Skeletal muscle tissue (tissue), 4 donors: Measurements from ENCODE around the gene RPS24. TPM values are rescaled to one million over a fixed set of nuclear protein-coding genes. Genes with fewer than 3 reads are reported as not detected.
"Not testable (repeated sequence)": the region's sequence is repeated elsewhere in the genome, so short reads cannot be mapped to it uniquely, and the experiment has no call there.

Experiments
- H3K27ac ChIP-seq: one replicate; pipeline ENCODE4 v1.7.0; 2013; ENCODE audit warnings: mild to moderate bottlenecking, low read depth, low read length, inconsistent platforms
- H3K27me3 ChIP-seq, 3 donors: one replicate each; pipeline ENCODE4 v1.7.0; 2013; ENCODE audit warnings: low read length in 3 of 3; ENCODE audit not compliant: control insufficient read depth in 3 of 3, insufficient read depth in 3 of 3
- H3K36me3 ChIP-seq, 3 donors: one replicate each; pipeline ENCODE4 v1.7.0; 2013; ENCODE audit warnings: low read length in 3 of 3; ENCODE audit not compliant: control insufficient read depth in 3 of 3, insufficient read depth in 3 of 3
- H3K4me1 ChIP-seq, 3 donors: one replicate each; pipeline ENCODE4 v1.7.0; 2013; ENCODE audit warnings: low read length in 3 of 3, mild to moderate bottlenecking in 3 of 3; ENCODE audit not compliant: control insufficient read depth in 3 of 3, insufficient read depth in 3 of 3
- H3K4me3 ChIP-seq, 3 donors: one replicate each; pipeline ENCODE4 v1.7.0; 2013; ENCODE audit warnings: low read length in 3 of 3
- H3K9ac ChIP-seq, 3 donors: one replicate each; pipeline ENCODE4 v1.7.0; 2013; ENCODE audit warnings: low read length in 3 of 3, mild to moderate bottlenecking in 3 of 3, moderate library complexity in 2 of 3, low read depth in 1 of 3
- H3K9me3 ChIP-seq, 3 donors: one replicate each; pipeline ENCODE4 v1.7.0; 2013; ENCODE audit warnings: low read length in 3 of 3; ENCODE audit not compliant: control insufficient read depth in 3 of 3
- total RNA-seq: library from RNA; depleted of rRNA; stranded (reverse); fragments of >200 nt; gene quantifications from one replicate; pipeline ENCODE4 v1.2.3, GENCODE V29; 2014
- donor health status: Osteomylitis.

The RPS24 gene
- total RNA-seq, result 2,668 TPM

DNA sequence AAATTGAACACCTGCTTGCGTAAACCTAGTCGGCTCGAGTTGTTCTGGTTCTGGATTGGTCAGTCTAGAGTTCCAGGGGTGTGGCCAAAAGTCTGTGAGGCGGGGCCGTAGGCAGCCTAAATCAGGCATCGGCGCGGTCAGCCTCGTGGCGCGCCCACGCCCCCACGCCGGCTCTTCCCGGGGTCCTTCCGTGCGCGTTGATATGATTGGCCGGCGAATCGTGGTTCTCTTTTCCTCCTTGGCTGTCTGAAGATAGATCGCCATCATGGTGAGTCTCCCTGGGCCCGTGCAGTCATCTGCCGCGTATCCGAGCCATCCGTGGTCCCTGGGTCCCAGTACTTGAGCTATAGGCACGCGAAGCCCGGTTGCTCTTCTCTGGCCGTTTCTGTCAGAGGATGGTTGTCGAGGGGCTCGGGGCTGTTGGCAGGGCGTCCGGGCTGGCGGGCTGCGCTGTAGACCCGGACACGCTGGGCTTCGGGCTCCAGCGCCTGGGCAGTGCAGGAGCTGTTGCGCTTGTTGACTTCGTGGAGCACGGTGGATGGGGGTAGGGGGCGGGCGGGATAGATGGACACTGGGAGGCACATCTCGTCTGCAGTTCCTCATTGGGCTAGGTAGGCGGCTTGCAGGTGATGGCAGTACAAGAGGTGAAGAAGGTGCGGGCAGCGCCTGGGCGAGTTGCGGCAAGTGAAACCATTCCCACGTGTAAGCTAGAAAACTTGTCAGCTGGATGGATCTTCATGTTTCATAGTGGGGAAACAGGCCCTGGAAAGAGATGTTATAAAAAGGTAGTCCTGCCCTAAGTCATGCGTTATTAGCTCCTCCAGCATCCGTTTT, at the start of gene RPS24:
TSS of gene RPS24 (plus strand) at position 227 of the 834 bp plus-strand sequence. CDS start at position 266, 39 bp downstream.
- Histone ChIP-seq H3K27ac (peak within 1 kb of the TSS; percentile 66), H3K9me3 (no peaks in the 10 kb centered on the region), H3K9ac (peak within 1 kb of the TSS; percentile 79 to 86 (median 82)), H3K4me1 (peaks cover 9 to 47% (median 24%) of the 10 kb centered on the region in 3 donors), H3K27me3 (no peaks in the 10 kb centered on the region), H3K36me3 (peaks cover 31 to 38% (median 33%) of the 10 kb centered on the region in 3 donors), H3K4me3 (peak within 1 kb of the TSS; percentile 91 to 97 (median 95))

- H3K9me3 ChIP-seq, result no peaks in the 10 kb centered on the region
- H3K36me3 ChIP-seq, result peaks cover 56 to 73% (median 61%) of the 10 kb centered on the region in 3 donors
- no peak overlapping the region for H3K27ac ChIP-seq
Measured at GRCh38 chr10:77984986-77985385, 48.7 kb upstream of the RPS24 start.

DNA sequence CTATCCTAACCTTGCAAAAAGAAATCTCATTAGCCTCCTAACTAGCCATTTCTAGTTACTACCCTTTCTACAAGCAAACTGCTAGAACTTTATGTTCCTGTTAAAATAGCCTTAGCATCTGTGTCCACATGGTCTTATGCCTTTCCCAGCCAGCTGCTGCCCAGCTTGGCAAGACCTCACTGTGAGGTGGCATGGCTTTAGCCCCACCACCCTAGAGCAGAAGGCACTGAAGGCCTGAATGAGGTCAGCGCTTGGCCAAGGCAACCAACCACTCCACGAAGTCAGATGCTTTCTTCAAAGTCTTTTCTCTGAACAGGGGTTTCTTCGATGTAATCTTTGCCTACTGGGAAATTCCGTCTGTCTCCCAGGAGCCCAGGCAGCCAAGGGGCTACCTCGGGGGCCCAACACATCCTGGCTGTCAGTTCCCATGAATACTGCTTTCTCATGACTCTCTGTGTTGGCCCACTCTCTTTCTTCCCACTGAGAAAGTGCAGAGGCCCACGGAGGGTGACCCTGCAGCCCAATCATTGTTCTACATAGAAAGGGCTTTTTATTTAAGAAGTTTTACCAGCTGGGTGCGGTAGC, 45.9 kb upstream of the RPS24 start:
- H3K36me3 ChIP-seq, result peaks cover 40 to 65% (median 52%) of the 10 kb centered on the region in 3 donors
- H3K27me3 ChIP-seq, result no peaks in the 10 kb centered on the region
- H3K4me1 ChIP-seq, result peaks cover 20 to 38% (median 38%) of the 10 kb centered on the region in 3 donors
- H3K9me3 ChIP-seq, result no peaks in the 10 kb centered on the region
- peak overlapping the region; percentile 58 for H3K27ac ChIP-seq
- H3K9ac ChIP-seq, result no peak overlapping the region
- H3K4me3 ChIP-seq, result no peak overlapping the region

More at GRCh38 chr10:77984986-77985385, 48.7 kb upstream of the RPS24 start:
- H3K4me1 ChIP-seq, result peaks cover 20 to 38% (median 38%) of the 10 kb centered on the region in 3 donors
- no peak overlapping the region for H3K9ac ChIP-seq
- no peak overlapping the region for H3K4me3 ChIP-seq
- H3K27me3 ChIP-seq, result no peaks in the 10 kb centered on the region

DNA sequence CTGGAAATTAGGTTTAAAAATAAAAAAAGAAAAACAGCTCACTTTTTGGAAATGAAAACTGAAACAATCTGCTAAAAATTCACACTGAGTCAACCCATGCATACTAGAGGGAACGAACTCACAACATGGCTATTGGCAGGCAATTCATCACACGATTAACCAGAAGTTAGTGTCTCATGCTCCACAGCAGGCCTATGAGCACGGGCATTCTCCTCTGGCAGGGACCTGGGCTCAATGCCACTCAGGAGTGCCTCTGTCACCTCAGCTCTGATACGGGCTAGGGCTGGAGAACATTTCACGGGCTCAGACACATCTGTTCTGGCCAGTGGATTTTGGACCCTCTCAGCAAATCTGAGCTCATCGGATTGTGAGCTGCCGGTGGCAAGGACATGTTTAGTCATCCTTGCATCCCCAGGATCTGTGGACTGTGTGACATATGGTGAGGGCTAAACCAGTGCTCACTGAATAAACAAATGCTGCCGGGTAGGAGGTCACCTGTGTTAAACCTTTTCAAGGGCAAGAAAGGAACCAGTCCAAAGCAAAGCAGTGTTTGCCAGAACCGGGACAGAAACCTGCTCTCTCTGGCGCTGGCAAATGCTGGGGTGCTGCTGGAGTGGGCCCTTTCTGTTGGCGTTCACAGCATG, 44.5 kb upstream of the RPS24 start:
- H3K27ac ChIP-seq, result peak overlapping the region; percentile 71
- H3K36me3 ChIP-seq, result peaks cover 37 to 68% (median 55%) of the 10 kb centered on the region in 3 donors
- no peaks in the 10 kb centered on the region for H3K9me3 ChIP-seq
- peak overlapping the region in 2 of 3 donors; percentile 25 to 47 for H3K9ac ChIP-seq
- H3K4me3 ChIP-seq, result no peak overlapping the region
- peaks cover 20 to 27% (median 25%) of the 10 kb centered on the region in 3 donors for H3K4me1 ChIP-seq
- H3K27me3 ChIP-seq, result no peaks in the 10 kb centered on the region

GRCh38 chr10:77993620-77994019, 40.0 kb upstream of the RPS24 start:
- no peak overlapping the region for H3K9ac ChIP-seq
- H3K4me1 ChIP-seq, result peaks cover 5 to 10% (median 10%) of the 10 kb centered on the region in 3 donors
- H3K36me3 ChIP-seq, result peaks cover 17 to 36% (median 33%) of the 10 kb centered on the region in 3 donors

DNA sequence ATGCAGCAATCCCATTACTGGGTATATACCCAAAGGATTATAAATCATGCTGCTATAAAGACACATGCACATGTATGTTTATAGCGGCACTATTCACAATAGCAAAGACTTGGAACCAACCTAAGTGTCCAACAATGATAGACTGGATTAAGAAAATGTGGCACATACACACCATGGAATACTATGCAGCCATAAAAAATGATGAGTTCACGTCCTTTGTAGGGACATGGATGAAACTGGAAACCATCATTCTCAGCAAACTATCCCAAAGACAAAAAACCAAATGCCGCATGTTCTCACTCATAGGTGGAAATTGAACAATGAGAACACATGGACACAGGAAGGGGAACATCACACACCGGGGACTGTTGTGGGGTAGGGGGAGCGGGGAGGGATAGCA, 34.9 kb upstream of the RPS24 start:
- H3K36me3 ChIP-seq, result peaks cover 13 to 47% (median 38%) of the 10 kb centered on the region in 3 donors
- H3K4me3 ChIP-seq, result not testable (repeated sequence)

More at GRCh38 chr10:77993620-77994019, 40.0 kb upstream of the RPS24 start:
- Histone ChIP-seq H3K27me3 (no peaks in the 10 kb centered on the region), H3K9me3 (no peaks in the 10 kb centered on the region), H3K4me3 (no peak overlapping the region), H3K27ac (no peak overlapping the region)

DNA sequence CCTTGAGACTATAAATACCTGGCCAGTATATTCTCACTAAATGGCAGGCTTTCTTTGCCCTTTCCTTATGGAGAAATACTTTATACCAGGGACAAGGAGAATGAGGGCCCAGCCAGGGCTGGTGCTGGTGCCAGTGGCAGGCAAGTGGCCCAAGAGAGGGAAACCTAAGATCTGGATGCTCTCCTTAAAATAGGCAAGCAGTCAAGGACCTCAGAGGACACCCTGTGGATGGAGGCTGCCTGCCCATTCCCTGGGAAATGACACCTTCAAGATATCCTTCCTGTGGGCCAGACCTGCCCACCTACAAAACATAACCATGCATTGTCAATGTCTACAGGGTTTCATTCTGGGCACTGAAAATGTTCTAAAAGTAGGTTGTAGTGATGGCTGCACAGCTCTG, 33.5 kb upstream of the RPS24 start:
- Histone ChIP-seq H3K27ac (peak overlapping the region; percentile 57), H3K9ac (peak overlapping the region in 1 of 3 donors; percentile 27), H3K9me3 (no peaks in the 10 kb centered on the region), H3K27me3 (no peaks in the 10 kb centered on the region), H3K36me3 (peaks cover 20 to 54% (median 44%) of the 10 kb centered on the region in 3 donors), H3K4me1 (peaks cover 9 to 35% (median 21%) of the 10 kb centered on the region in 3 donors), H3K4me3 (no peak overlapping the region)

More for the DNA sequence above, 34.9 kb upstream of the RPS24 start:
- not testable (repeated sequence) for H3K9me3 ChIP-seq, H3K27ac ChIP-seq, H3K9ac ChIP-seq, H3K27me3 ChIP-seq
- peaks cover 9 to 29% (median 15%) of the 10 kb centered on the region in 3 donors for H3K4me1 ChIP-seq

DNA sequence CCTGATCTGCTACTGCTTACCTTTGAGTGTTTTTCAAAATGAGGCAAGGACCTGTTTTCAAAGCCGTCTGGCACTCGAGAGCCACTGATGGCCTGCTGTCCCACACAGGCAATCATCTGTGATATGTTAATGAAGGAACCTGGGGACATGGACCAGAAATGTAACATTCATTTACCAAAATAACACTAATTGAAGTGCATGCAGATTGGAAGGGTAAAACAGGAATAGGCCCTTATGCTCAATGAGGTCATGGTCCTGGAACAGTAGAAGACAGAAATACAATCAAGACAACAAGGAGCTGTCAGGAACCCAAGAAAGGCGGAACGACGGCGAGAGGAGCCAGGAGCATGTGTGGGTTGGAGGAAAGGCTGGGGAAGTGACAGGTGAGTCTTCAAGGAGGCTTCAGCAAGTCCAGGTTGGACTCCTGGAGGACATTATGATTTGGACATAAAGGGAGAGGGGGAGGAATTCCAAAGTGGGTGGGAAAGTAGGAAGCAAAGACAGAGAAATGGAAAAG, 32.6 kb upstream of the RPS24 start:
- Histone ChIP-seq H3K36me3 (peaks cover 24 to 59% (median 52%) of the 10 kb centered on the region in 3 donors), H3K9ac (peak overlapping the region in 1 of 3 donors; percentile 47), H3K27ac (no peak overlapping the region), H3K27me3 (no peaks in the 10 kb centered on the region), H3K9me3 (no peaks in the 10 kb centered on the region), H3K4me3 (no peak overlapping the region), H3K4me1 (peaks cover 9 to 35% (median 21%) of the 10 kb centered on the region in 3 donors)

DNA sequence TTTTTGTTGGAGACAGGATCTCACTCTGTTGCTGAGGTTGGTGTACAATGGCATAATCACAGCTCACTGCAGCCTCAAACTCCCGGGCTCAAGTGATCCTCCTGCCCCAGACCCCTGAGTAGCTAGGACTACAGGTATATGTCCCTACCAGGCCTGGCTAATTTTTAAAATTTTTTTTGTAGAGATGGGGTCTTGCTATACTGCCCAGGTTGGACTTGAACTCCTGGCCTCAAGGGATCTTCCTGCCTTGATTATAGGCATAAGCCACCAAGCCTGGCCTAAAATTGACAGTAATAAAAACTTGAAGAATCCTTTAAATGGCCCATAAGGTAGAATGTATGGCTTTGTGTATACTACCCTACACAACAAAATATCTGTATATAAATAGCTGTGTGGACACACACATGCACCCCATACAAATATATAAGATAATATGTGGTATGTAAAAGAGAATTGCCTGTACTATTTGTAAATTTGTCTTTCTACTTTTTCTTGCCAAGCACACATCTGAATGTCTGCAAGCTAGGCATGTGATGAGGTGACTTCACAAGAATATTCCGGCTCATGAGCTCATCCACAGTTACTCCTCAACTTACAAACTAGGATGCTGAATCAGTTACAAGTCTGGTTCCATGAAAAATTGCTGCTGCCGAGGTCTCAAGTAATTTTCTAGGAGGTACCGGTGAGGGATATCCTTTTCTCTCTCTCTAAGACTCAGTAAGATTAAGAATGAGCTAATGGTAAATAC, 30.9 kb upstream of the RPS24 start:
- H3K27ac ChIP-seq, result no peak overlapping the region
- H3K4me3 ChIP-seq, result no peak overlapping the region
- peaks cover 9 to 35% (median 21%) of the 10 kb centered on the region in 3 donors for H3K4me1 ChIP-seq
- no peaks in the 10 kb centered on the region for H3K27me3 ChIP-seq
- H3K36me3 ChIP-seq, result peaks cover 30 to 72% (median 64%) of the 10 kb centered on the region in 3 donors
- no peaks in the 10 kb centered on the region for H3K9me3 ChIP-seq
- no peak overlapping the region for H3K9ac ChIP-seq
